T-cell (primary cell): ENCODE measurements around the gene GPATCH11. TPM values are rescaled to one million over a fixed set of nuclear protein-coding genes. Genes with fewer than 3 reads are reported as not detected.

ENCODE experiments used
- ATAC-seq, 4 experiments: fragments of 200-7000 bp in 3 of 4; fragments of 150-1000 bp in 1 of 4; cut with Tn5 transposase; replicated peaks in 1 of 4; 1 replicate in 3 of 4; 2 replicates in 1 of 4; pipeline ENCODE4 v1.10.0; 2021; ENCODE audit warnings: moderate library complexity in 3 of 4, mild to moderate bottlenecking in 2 of 4, moderate number of reproducible peaks in 1 of 4
- CTCF ChIA-PET, 2 donors: fragments of 300-600 bp; sonication (Branson Sonifier 250); formaldehyde crosslinking; loops; one replicate each; lab custom pipeline; 2022; ENCODE audit warnings: antibody characterized with exemption in 2 of 2; lab: Charles Lee
- POLR2A ChIA-PET, 2 donors: fragments of 300-600 bp; sonication (Branson Sonifier 250); formaldehyde crosslinking; loops; one replicate each; lab custom pipeline; 2022; ENCODE audit warnings: antibody characterized with exemption in 2 of 2; lab: Charles Lee
- DNase-seq, 35 experiments: peaks; one replicate each; pipeline versions ENCODE4 v3.0.0 to v3.0.0-alpha.2; 2013 to 2023
- H3K27ac ChIP-seq: one replicate; pipeline ENCODE4 v1.5.1; 2013; ENCODE audit warnings: low read length
- H3K27me3 ChIP-seq, 2 experiments: replicated peaks in 1 of 2; 1 replicate in 1 of 2; 2 replicates in 1 of 2; pipeline versions ENCODE4 v1.6.1 to v1.7.0; 2013; ENCODE audit warnings: low read length in 1 of 2, mixed read lengths in 1 of 2; ENCODE audit not compliant: control insufficient read depth in 2 of 2, insufficient read depth in 2 of 2; ENCODE audit errors: extremely low read depth in 1 of 2
- H3K36me3 ChIP-seq, 2 donors: 1 replicate in 1 of 2; 2 replicates in 1 of 2; pipeline versions ENCODE4 v1.6.1 to v1.7.0; 2013; ENCODE audit warnings: low read length in 1 of 2; ENCODE audit not compliant: control insufficient read depth in 2 of 2, insufficient read depth in 1 of 2; ENCODE audit errors: extremely low read depth in 1 of 2
- H3K4me1 ChIP-seq, 2 experiments: 1 replicate in 1 of 2; 2 replicates in 1 of 2; pipeline versions ENCODE4 v1.6.1 to v1.7.0; 2013; ENCODE audit warnings: low read length in 2 of 2, mixed read lengths in 1 of 2; ENCODE audit not compliant: insufficient read depth in 2 of 2, control insufficient read depth in 1 of 2; ENCODE audit errors: extremely low read depth in 1 of 2
- H3K4me3 ChIP-seq, 2 donors: 1 replicate in 1 of 2; 2 replicates in 1 of 2; pipeline versions ENCODE4 v1.5.1 to v1.7.0; 2013; ENCODE audit warnings: mild to moderate bottlenecking in 2 of 2, low read length in 1 of 2, moderate library complexity in 1 of 2; ENCODE audit not compliant: control insufficient read depth in 1 of 2; ENCODE audit errors: extremely low read depth in 1 of 2
- H3K9me3 ChIP-seq: 2 replicates; pipeline ENCODE4 v1.7.0; 2013
- H3K27ac Mint-ChIP-seq, 2 donors: one replicate each; pipeline ENCODE4 v1.8.0; 2020 to 2021; ENCODE audit warnings: mild to moderate bottlenecking in 2 of 2, mixed read lengths in 2 of 2
- H3K27me3 Mint-ChIP-seq, 2 donors: one replicate each; pipeline ENCODE4 v1.8.0; 2021 to 2022; ENCODE audit warnings: mixed read lengths in 2 of 2
- H3K36me3 Mint-ChIP-seq: one replicate; pipeline ENCODE4 v1.8.0; 2021; ENCODE audit warnings: mixed read lengths
- H3K4me1 Mint-ChIP-seq, 3 donors: one replicate each; pipeline ENCODE4 v1.8.0; 2020 to 2022; ENCODE audit warnings: mixed read lengths in 3 of 3, mild to moderate bottlenecking in 1 of 3
- H3K4me3 Mint-ChIP-seq, 3 donors: one replicate each; pipeline ENCODE4 v1.8.0; 2020 to 2022; ENCODE audit warnings: mild to moderate bottlenecking in 3 of 3, mixed read lengths in 3 of 3, moderate library complexity in 3 of 3
- H3K9me3 Mint-ChIP-seq, 3 donors: one replicate each; pipeline ENCODE4 v1.8.0; 2020 to 2022; ENCODE audit warnings: mixed read lengths in 3 of 3
- WGBS: methylation state at CpG from one replicate; pipeline ENCODE4 v1.1.5; 2013; ENCODE audit warnings: missing lambda C conversion rate; ENCODE audit not compliant: insufficient coverage; 5-methylcytosine and 5-hydroxymethylcytosine counted together
- total RNA-seq, 35 experiments: library from RNA in 6 of 35; stranded (reverse) in 6 of 35; fragments of 120-200 nt in 1 of 35; gene quantifications; one replicate each; pipeline versions ENCODE4 v1.2.1 to v1.2.4 and lab custom pipeline; 2013 to 2026

GPATCH11 gene
- total RNA-seq, 5 donors from 2014 or later (not counting 1 experiment from before 2014, with no cell fraction given), result 6.7 to 14.7 (median 12.5) TPM

DNA sequence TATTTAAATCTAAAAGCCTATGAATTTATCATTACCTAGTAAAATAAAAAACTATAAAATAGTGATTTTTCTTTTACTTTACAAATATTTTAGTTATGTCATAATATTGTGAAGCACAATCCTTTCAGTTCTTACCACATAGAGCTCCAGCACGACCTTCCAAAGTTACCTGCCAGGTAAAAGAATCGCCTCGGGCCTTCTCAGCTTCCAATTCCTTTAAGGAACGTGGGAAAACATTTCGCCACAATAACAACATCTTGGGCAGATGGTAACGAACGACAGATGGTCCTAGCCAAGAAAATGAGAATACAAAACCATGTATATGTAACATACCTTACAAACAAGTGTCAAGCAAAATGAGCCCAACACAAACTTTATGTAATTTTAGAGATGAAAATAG is 23.9 kb upstream of the GPATCH11 start:
- ATAC-seq, result no peak
- Mint-ChIP-seq H3K4me1 (peaks cover 0 to 1% (median 0%) of the 10 kb centered on the region in 3 donors), H3K9me3 (no peaks in the 10 kb centered on the region), H3K4me3 (no peak overlapping the region), H3K27ac (no peak overlapping the region), H3K27me3 (no peaks in the 10 kb centered on the region), H3K36me3 (peaks cover 37% of the 10 kb centered on the region)
- WGBS, result 100% methylated on average over 5 of the region's 7 CpGs
- Histone ChIP-seq H3K36me3 (peaks cover 3 to 87% of the 10 kb centered on the region in 2 donors), H3K27ac (no peak overlapping the region), H3K4me3 (no peak overlapping the region), H3K27me3 (no peaks in the 10 kb centered on the region), H3K9me3 (no peaks in the 10 kb centered on the region), H3K4me1 (no peaks in the 10 kb centered on the region)
- ChIA-PET POLR2A (no interaction called here), CTCF (no interaction called here)
- no peak for DNase-seq

DNA sequence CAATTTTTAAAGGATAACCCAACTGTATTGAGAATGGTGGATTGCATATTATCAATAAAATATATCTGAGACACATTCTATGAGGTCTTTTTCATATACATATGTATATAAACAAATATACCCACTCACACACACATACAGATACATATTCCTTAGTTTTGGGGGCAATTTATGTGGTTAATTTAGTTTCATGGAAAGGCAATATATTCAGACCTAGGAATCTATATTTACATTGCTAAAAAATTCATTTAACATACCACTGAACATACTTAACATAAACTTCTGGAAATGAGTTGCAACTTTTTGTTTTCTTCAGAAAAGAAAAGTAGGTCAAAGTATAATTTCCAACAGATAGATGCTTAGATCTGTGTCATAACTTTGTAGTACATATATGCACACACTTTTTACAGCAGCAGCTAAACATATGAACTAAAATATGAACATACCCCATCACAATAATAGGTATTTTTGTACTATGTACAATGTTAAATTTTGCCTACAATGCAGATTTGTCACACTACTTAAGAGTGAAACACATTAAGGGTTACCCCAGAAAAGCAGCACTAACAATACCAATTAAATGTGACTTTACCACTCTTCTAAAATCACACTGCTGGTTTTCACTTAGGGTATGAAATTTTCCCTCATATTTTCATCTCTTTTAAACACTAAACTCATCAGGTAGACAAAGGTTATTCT is 23.2 kb upstream of the GPATCH11 start:
- H3K4me1 ChIP-seq, result no peaks in the 10 kb centered on the region
- ChIA-PET CTCF (no interaction called here), POLR2A (no interaction called here)
- Mint-ChIP-seq H3K4me3 (no peak overlapping the region), H3K36me3 (peaks cover 42% of the 10 kb centered on the region), H3K27me3 (no peaks in the 10 kb centered on the region), H3K4me1 (peaks cover 0 to 1% (median 0%) of the 10 kb centered on the region in 3 donors), H3K27ac (no peak overlapping the region), H3K9me3 (no peaks in the 10 kb centered on the region)
- DNase-seq (no peak), ATAC-seq (no peak)
- H3K4me3 ChIP-seq, result no peak overlapping the region
- H3K9me3 ChIP-seq, result no peaks in the 10 kb centered on the region
- no peaks in the 10 kb centered on the region for H3K27me3 ChIP-seq
- peaks cover 3 to 89% of the 10 kb centered on the region in 2 donors for H3K36me3 ChIP-seq
- H3K27ac ChIP-seq, result no peak overlapping the region

DNA sequence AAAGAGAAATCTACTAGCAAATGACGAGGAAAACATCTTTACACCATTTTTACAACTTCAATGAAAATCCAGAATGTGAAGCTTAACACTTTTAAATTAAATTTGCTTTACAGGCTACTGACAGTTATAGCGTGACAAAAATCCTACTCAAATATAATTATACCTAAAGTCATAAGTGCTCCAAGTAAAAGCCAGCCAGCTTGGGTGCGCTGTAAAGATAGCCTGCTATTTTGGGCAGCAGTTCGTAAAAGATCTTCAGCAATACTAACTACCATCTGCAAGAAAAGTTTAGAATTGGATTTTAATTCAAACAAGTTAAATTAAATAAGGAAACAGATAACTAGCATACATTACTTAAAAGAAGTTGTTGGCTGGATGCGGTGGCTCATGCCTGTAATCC is 22.5 kb upstream of the GPATCH11 start:
- ATAC-seq, result no peak
- peaks cover 3 to 87% of the 10 kb centered on the region in 2 donors for H3K36me3 ChIP-seq
- no peak overlapping the region for H3K4me3 ChIP-seq
- DNase-seq, result no peak
- peaks cover 0 to 1% (median 0%) of the 10 kb centered on the region in 3 donors for H3K4me1 Mint-ChIP-seq
- H3K4me1 ChIP-seq, result no peaks in the 10 kb centered on the region
- no peak overlapping the region for H3K27ac Mint-ChIP-seq
- H3K9me3 ChIP-seq, result no peaks in the 10 kb centered on the region
- H3K4me3 Mint-ChIP-seq, result no peak overlapping the region
- 94% methylated on average over 2 of the region's 5 CpGs for WGBS
- H3K9me3 Mint-ChIP-seq, result no peaks in the 10 kb centered on the region
- POLR2A ChIA-PET, result interaction anchor here in 1 of 2 donors (0.6 kb wide), 1 partner anchor 73 kb away, joined by 3 read pairs; no protein-coding TSS in a partner anchor
- CTCF ChIA-PET, result no interaction called here
- no peaks in the 10 kb centered on the region for H3K27me3 Mint-ChIP-seq
- no peaks in the 10 kb centered on the region for H3K27me3 ChIP-seq
- peaks cover 40% of the 10 kb centered on the region for H3K36me3 Mint-ChIP-seq
- no peak overlapping the region for H3K27ac ChIP-seq

DNA sequence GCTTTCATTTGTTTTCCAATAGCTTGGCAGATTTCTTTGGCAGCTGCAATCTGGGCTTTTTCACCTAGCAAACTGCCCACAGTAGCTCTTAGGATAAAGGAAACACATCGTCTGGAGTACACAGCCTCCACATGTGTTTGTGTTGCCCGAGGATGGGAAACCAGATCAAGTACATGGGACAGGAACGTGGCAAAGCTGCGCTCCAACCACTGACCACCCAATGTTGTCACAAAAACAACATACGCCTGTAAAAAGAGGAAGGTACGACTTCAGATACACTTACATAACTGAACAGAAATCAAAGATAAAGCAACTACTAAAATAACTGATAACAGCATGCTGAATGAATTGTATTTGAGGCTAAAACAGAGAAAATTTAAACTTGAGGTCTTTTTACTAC is 15.6 kb upstream of the GPATCH11 start:
- Mint-ChIP-seq H3K4me3 (no peak overlapping the region), H3K27ac (no peak overlapping the region), H3K4me1 (peaks cover 15 to 22% (median 17%) of the 10 kb centered on the region in 3 donors), H3K27me3 (no peaks in the 10 kb centered on the region), H3K9me3 (no peaks in the 10 kb centered on the region), H3K36me3 (peaks cover 52% of the 10 kb centered on the region)
- CTCF ChIA-PET, result no interaction called here
- Histone ChIP-seq H3K27me3 (no peaks in the 10 kb centered on the region), H3K27ac (no peak overlapping the region), H3K36me3 (peaks cover 12 to 57% of the 10 kb centered on the region in 2 donors), H3K9me3 (no peaks in the 10 kb centered on the region), H3K4me1 (no peaks in the 10 kb centered on the region), H3K4me3 (no peak overlapping the region)
- 89% methylated on average over 4 of the region's 6 CpGs for whole genome bisulfite sequencing
- POLR2A ChIA-PET, result no interaction called here
- no peak for DNase-seq
- no peak for ATAC-seq

DNA sequence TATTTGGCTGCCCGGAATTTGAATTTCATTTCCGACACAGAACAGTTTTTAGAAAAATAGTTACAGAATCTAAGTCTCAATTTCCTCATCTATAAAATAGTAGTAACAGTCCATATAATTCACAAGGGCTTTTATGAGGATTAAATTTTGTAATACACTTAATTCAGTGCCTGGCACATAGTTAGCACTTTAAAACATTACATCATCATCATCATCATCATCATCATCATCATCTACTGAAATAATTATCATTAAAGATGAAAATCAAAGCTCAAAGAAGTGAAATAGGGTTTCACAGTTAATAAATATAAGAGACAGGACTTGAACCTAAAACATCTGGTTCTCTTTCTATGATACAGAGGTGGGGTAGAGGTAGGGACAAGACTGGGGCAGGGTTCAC is 13.4 kb upstream of the GPATCH11 start:
- Histone ChIP-seq H3K27me3 (no peaks in the 10 kb centered on the region), H3K4me3 (no peak overlapping the region), H3K4me1 (no peaks in the 10 kb centered on the region), H3K36me3 (peaks cover 9 to 52% of the 10 kb centered on the region in 2 donors), H3K9me3 (no peaks in the 10 kb centered on the region), H3K27ac (no peak overlapping the region)
- Mint-ChIP-seq H3K4me3 (no peak overlapping the region), H3K9me3 (no peaks in the 10 kb centered on the region), H3K27ac (no peak overlapping the region), H3K4me1 (peaks cover 27 to 36% (median 27%) of the 10 kb centered on the region in 3 donors), H3K27me3 (no peaks in the 10 kb centered on the region), H3K36me3 (peaks cover 55% of the 10 kb centered on the region)
- POLR2A ChIA-PET, result no interaction called here
- no peak for ATAC-seq
- no peak for DNase-seq
- CTCF ChIA-PET, result no interaction called here
- WGBS, result no CpG with 5 or more reads among the region's 2 CpGs

DNA sequence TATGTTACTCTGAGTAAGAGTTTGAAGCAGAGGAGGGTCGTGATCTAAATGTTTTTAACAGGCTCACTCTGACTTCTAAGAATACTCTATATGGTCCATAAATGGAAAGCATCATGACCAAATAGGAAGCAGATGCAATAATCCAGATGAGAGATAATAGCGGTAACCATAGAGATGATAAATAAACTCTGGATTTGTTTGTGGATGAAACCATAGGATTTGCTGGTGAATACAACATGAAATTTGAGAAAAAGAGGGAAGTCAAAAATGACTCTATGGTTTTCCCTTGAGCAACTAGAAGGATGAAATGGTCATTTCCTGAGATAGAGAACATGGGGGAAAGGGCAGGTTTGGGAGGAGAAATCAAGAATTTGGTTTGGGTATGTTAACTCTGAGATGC is 4.1 kb upstream of the GPATCH11 start:
- Histone ChIP-seq H3K27ac (peak overlapping the region; percentile 47), H3K4me1 (peaks cover 23 to 33% of the 10 kb centered on the region in 2 experiments), H3K36me3 (peaks cover 0 to 33% of the 10 kb centered on the region in 2 donors), H3K27me3 (no peaks in the 10 kb centered on the region), H3K9me3 (no peaks in the 10 kb centered on the region), H3K4me3 (no peak overlapping the region)
- Mint-ChIP-seq H3K4me3 (peak overlapping the region in 2 of 3 donors; percentile 58 to 69), H3K27ac (peak overlapping the region; percentile 90 to 92), H3K27me3 (no peaks in the 10 kb centered on the region), H3K9me3 (no peaks in the 10 kb centered on the region), H3K4me1 (peaks cover 24 to 69% (median 52%) of the 10 kb centered on the region in 3 donors), H3K36me3 (peaks cover 54% of the 10 kb centered on the region)
- 77% methylated on average over 1 of the region's 2 CpGs for whole genome bisulfite sequencing
- POLR2A ChIA-PET, result no interaction called here
- CTCF ChIA-PET, result no interaction called here
- no peak for ATAC-seq
- no peak for DNase-seq
